Measurements from ENCODE around the gene DYNLT4.

DYNLT4 gene

DNA sequence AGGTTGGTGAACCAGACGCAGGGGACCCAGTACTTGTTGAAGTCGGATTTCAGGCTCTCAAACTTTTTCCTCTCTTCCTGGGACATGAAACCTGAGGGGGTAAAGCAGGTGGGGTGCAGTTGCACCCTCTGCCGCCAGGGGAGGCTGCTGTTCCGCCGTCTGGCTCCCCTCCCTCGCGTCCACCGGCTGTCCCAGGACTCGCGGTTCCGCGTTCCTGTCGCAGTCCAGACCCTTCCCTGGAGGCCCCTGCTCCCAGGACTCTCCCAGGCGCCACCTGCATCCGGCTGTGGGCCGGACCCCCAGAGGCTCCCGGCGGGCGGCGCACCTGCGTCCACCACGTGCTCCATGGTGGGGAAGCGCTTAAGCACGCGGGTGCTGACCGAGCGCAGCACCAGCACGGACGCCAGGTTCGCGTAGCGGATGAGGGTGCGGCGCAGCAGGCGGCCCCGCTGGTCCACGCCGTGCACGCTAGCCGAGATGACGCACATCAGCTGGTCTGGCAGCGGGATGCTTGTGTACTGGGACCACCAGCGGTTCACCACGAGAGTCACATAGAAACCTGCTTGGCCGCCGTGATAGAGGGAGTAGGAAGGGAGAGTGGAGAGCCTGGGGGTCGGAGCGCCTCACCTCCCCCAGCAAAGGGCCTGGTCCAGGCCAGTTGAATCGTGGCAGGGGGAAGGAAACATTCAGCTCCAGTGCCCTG, 20.9 kb downstream of the DYNLT4 start:
- 11 to 12% methylated on average over 47 to 49 of the region's 49 CpGs for WGBS, 2 experiments (ENCODE audit: insufficient coverage in 2 of 2)

DNA sequence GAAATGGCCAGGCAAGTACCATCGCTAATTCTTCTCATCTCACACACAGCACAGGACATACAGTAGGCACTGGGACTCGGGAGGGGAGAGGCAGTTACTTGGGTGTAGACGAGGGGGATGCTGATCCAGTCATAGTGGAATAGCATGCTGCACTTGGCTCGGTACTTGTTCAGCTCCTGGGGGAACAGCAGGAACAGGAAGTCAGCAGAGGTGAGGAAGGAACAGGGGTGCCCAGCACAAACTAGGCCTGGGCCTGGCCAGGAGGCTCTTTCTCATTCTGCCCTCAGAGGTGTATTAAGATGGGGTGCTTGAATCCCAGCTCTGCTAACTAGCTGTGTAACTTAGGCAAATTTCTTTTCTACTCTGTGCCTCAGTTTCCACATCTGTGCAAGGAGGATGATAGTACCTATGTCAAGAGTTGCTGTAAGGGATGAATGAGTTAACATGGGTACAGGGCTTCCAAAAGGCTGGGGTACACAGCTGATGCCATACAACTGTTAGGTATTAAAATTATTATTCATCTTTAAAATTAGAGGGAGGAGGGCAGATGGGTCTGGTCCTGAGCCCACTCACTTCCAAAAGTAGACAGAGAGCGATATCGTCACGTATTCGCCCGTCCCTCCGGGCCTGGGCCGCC, 21.5 kb downstream of the DYNLT4 start:
- Histone ChIP-seq H3K4me1 (ENCODE audit: control insufficient read depth, insufficient read depth, low read length, poor library complexity, severe bottlenecking) (peaks cover 12% of the 10 kb centered on the region), H3K27ac (ENCODE audit: low read depth, low read length, severe bottlenecking) (no peak overlapping the region), H3K4me3 (ENCODE audit: extremely low read depth, insufficient read depth, low read length, poor library complexity, severe bottlenecking) (no peak overlapping the region), H3K36me3 (ENCODE audit: control insufficient read depth, insufficient read depth, low read length) (peaks cover 12% of the 10 kb centered on the region), H3K9me3 (ENCODE audit: control insufficient read depth, low read length) (no peaks in the 10 kb centered on the region)
- 19 to 38% methylated on average over 8 to 10 of the region's 11 CpGs for WGBS, 2 experiments (ENCODE audit: insufficient coverage in 2 of 2)

More for the DNA sequence above, 20.9 kb downstream of the DYNLT4 start:
- H3K4me3 ChIP-seq (ENCODE audit: extremely low read depth, insufficient read depth, low read length, poor library complexity, severe bottlenecking), result peak overlapping the region; percentile 18
- H3K9me3 ChIP-seq (ENCODE audit: control insufficient read depth, low read length), result no peaks in the 10 kb centered on the region
- peaks cover 12% of the 10 kb centered on the region for H3K4me1 ChIP-seq (ENCODE audit: control insufficient read depth, insufficient read depth, low read length, poor library complexity, severe bottlenecking)
- H3K36me3 ChIP-seq (ENCODE audit: control insufficient read depth, insufficient read depth, low read length), result peaks cover 6% of the 10 kb centered on the region
- no peak overlapping the region for H3K27ac ChIP-seq (ENCODE audit: low read depth, low read length, severe bottlenecking)

DNA sequence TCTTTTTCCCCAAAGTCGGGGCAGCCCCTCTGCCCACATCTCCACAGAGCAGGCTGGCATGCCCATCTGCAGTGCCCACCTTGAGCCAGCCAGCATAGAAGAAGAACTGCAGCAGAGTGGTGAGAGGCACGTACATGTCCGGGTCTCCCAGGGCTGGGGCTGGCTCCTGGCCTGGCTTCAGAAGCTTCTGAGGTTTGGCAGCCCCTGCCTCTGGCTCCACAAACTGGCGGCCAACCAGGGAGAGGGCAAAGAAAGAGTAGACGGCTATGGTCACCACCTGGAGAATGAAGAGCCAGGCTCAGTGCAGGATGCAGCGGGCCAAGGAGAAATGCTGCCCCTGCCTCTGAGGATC, 22.1 kb downstream of the DYNLT4 start:
- H3K27ac ChIP-seq (ENCODE audit: low read depth, low read length, severe bottlenecking), result no peak overlapping the region
- peaks cover 19% of the 10 kb centered on the region for H3K36me3 ChIP-seq (ENCODE audit: control insufficient read depth, insufficient read depth, low read length)
- no peaks in the 10 kb centered on the region for H3K9me3 ChIP-seq (ENCODE audit: control insufficient read depth, low read length)
- no peak overlapping the region for H3K4me3 ChIP-seq (ENCODE audit: extremely low read depth, insufficient read depth, low read length, poor library complexity, severe bottlenecking)
- 91 to 93% methylated on average over 6 of the region's 6 CpGs for WGBS, 2 experiments (ENCODE audit: insufficient coverage in 2 of 2)
- peaks cover 12% of the 10 kb centered on the region for H3K4me1 ChIP-seq (ENCODE audit: control insufficient read depth, insufficient read depth, low read length, poor library complexity, severe bottlenecking)

DNA sequence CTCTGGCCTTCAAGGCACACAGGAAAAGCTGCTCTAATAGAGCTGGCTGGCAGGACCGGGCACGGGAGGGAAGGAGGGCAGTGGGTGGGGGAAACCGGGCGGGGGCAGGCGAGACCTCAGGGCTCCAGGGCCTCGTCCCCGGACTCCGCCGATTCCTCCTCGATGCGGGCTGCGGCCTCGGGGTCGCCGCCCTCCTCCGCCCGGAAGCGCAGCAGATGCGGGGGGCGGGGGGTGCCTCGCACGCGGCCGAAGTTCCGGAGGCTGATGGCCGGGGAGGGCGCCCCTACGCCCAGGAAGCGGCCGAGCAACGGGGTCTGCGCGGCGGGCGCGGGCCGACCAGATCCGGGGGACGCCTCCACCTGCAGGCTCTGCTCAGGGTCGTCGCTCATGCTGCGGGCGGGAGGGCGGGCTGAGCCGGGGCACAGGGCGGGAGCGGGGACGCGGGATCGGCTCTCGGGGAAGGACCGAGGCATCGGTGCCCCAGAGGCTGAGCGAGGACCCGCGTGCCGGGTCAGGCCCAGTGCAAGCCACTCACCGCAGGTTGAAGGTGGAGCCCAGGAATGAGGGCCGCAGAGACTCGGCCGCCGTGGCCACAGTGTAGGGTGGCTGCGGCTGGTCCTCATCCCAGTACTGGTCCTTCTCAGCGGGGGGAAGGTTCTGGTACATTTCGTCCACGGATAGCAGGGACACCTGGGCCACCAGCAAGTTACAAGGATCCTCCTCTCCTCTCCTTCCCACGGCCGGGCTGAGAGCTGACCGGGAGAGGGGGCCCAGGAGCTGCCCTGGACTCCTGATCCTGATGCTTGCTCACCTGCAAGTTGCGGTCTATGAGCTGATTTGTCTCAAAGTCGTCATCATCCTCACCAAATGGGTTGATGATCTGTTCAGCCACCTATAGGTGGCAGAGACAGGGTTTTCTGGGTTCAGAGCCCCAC, 22.8 kb downstream of the DYNLT4 start:
- H3K4me1 ChIP-seq (ENCODE audit: control insufficient read depth, insufficient read depth, low read length, poor library complexity, severe bottlenecking), result peaks cover 12% of the 10 kb centered on the region
- WGBS, 2 experiments (ENCODE audit: insufficient coverage in 2 of 2), result 13 to 19% methylated on average over 62 to 66 of the region's 71 CpGs
- no peaks in the 10 kb centered on the region for H3K9me3 ChIP-seq (ENCODE audit: control insufficient read depth, low read length)
- H3K27ac ChIP-seq (ENCODE audit: low read depth, low read length, severe bottlenecking), result no peak overlapping the region
- H3K4me3 ChIP-seq (ENCODE audit: extremely low read depth, insufficient read depth, low read length, poor library complexity, severe bottlenecking), result peak overlapping the region; percentile 24
- H3K36me3 ChIP-seq (ENCODE audit: control insufficient read depth, insufficient read depth, low read length), result peaks cover 24% of the 10 kb centered on the region

DNA sequence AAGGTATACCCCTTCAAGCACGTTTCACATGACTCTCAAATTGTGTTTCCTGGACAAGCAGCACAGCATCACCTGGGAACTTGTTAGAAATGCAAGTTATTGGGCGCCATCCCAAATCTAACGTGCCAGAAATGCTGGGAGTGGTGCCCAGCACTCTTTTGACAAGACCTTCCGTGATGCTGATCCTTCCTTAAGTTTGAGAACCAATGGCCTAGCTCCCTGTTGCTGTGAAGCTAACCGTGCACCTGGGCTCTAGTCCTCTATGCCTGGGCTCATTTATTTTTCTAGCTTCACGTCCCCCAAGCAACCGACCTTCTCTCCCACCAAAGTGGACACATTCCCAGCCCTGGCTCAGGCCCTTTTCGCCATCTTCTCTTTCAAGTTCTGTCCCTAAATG, 23.5 kb downstream of the DYNLT4 start:
- Histone ChIP-seq H3K9me3 (ENCODE audit: control insufficient read depth, low read length) (no peaks in the 10 kb centered on the region), H3K27ac (ENCODE audit: low read depth, low read length, severe bottlenecking) (no peak overlapping the region), H3K4me1 (ENCODE audit: control insufficient read depth, insufficient read depth, low read length, poor library complexity, severe bottlenecking) (peaks cover 13% of the 10 kb centered on the region), H3K4me3 (ENCODE audit: extremely low read depth, insufficient read depth, low read length, poor library complexity, severe bottlenecking) (peak overlapping the region; percentile 24), H3K36me3 (ENCODE audit: control insufficient read depth, insufficient read depth, low read length) (peaks cover 31% of the 10 kb centered on the region)
- WGBS, 2 experiments (ENCODE audit: insufficient coverage in 2 of 2), result 75 to 82% methylated on average over 7 to 8 of the region's 8 CpGs

DNA sequence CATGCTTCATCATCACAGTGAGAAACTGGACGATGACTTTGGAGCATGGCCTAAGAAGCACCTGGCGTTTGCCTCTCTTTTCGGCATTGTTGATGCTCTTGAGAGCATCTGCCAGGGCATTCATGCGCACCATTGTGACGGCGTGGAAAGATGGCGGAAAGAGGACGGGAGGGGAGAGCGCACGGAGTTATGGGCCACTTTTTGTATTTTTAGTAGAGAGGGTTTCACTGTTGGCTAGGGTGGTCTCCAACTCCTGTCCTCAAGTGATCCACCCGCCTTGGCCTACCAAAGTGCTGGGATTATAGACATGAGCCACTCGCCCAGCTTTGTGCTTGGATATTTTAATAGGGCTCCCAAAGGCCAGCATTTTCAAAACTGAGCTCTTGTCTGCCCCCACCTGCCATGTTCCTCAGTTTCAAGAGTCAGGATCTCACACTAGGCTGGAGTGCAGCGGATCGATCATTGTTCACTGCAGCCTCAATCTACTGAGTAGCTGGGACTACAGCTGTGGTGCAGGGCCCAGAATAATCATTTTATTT, 26.5 kb downstream of the DYNLT4 start:
- Histone ChIP-seq H3K36me3 (ENCODE audit: control insufficient read depth, insufficient read depth, low read length) (peaks cover 60% of the 10 kb centered on the region), H3K4me1 (ENCODE audit: control insufficient read depth, insufficient read depth, low read length, poor library complexity, severe bottlenecking) (peaks cover 22% of the 10 kb centered on the region), H3K9me3 (ENCODE audit: control insufficient read depth, low read length) (no peaks in the 10 kb centered on the region), H3K4me3 (ENCODE audit: extremely low read depth, insufficient read depth, low read length, poor library complexity, severe bottlenecking) (no peak overlapping the region), H3K27ac (ENCODE audit: low read depth, low read length, severe bottlenecking) (no peak overlapping the region)
- WGBS, 2 experiments (ENCODE audit: insufficient coverage in 2 of 2), result 97 to 98% methylated on average over 12 to 14 of the region's 14 CpGs

DNA sequence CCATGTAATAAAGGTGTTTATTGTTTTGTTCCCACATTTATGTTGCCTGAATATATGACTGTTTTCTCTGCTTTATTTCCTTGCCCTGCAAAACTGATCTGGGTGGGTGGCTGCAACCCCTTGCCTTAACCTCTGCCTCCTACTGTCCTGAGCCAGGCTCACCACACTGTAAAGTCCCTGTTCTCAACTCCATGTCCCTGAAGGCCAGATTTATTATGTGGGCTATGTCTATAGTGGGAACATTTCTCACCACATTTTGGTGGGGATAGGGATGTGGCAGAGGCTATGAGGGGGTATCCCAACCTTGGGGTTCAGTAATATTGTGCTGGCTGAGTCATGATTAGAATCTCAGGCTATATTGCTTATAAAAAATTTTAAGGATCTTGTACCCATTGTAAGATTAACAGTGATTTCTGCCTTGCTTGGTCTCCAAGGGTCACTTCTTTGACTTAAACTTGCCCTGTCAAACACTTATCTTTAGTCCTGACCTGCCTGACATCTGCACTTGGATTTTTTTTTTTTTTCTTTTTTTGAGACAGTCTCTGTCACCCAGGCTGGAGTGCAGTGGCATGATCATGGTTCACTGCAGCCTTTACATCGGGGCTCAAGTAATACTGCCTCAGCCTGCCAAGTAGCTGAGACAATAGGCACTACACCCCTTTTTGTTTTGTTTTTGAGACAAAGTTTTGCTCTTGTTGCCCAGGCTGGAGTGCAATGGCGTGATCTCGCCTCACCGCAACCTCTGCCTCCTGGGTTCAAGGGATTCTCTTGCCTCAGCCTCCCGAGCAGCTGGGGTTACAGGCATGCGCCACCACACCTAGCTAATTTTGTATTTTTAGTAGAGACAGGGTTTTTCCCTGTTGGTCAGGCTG, 28.2 kb downstream of the DYNLT4 start:
- Histone ChIP-seq H3K36me3 (ENCODE audit: control insufficient read depth, insufficient read depth, low read length) (peaks cover 60% of the 10 kb centered on the region), H3K4me1 (ENCODE audit: control insufficient read depth, insufficient read depth, low read length, poor library complexity, severe bottlenecking) (peaks cover 19% of the 10 kb centered on the region), H3K27ac (ENCODE audit: low read depth, low read length, severe bottlenecking) (no peak overlapping the region), H3K4me3 (ENCODE audit: extremely low read depth, insufficient read depth, low read length, poor library complexity, severe bottlenecking) (no peak overlapping the region), H3K9me3 (ENCODE audit: control insufficient read depth, low read length) (no peaks in the 10 kb centered on the region)
- WGBS, 2 experiments (ENCODE audit: insufficient coverage in 2 of 2), result 92 to 96% methylated on average over 6 of the region's 6 CpGs

DNA sequence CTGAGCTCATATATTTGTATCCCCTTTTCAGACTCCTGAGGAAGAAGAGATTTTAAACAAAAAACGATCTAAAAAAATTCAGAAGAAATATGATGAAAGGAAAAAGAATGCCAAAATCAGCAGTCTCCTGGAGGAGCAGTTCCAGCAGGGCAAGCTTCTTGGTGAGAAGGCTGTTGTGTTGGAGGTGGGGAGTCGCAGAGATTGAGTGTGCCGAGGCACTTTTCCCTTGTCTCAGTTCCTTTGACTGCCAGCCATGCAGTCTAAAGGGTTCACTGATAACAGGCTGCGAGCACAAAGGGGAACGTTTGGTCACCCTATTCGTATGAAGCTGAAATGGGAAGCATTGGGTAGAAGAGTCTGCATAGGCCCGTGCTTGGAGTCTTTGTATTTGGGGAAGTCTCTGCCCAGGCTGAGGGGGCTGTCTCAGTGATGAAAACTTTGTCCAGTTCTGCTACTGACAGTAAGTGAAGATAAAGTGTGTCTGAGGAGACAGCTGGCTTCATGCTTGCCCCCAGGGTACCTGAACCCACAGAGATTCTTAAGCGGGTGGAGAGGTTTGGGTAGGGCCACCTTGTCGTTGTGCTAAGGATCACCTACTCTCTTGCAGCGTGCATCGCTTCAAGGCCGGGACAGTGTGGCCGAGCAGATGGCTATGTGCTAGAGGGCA, 29.0 kb downstream of the DYNLT4 start:
- WGBS, 2 experiments (ENCODE audit: insufficient coverage in 2 of 2), result 94 to 98% methylated on average over 11 to 13 of the region's 13 CpGs
- H3K4me3 ChIP-seq (ENCODE audit: extremely low read depth, insufficient read depth, low read length, poor library complexity, severe bottlenecking), result peak overlapping the region; percentile 1
- peaks cover 14% of the 10 kb centered on the region for H3K4me1 ChIP-seq (ENCODE audit: control insufficient read depth, insufficient read depth, low read length, poor library complexity, severe bottlenecking)
- no peaks in the 10 kb centered on the region for H3K9me3 ChIP-seq (ENCODE audit: control insufficient read depth, low read length)
- H3K36me3 ChIP-seq (ENCODE audit: control insufficient read depth, insufficient read depth, low read length), result peaks cover 60% of the 10 kb centered on the region
- H3K27ac ChIP-seq (ENCODE audit: low read depth, low read length, severe bottlenecking), result peak overlapping the region; percentile 23

DNA sequence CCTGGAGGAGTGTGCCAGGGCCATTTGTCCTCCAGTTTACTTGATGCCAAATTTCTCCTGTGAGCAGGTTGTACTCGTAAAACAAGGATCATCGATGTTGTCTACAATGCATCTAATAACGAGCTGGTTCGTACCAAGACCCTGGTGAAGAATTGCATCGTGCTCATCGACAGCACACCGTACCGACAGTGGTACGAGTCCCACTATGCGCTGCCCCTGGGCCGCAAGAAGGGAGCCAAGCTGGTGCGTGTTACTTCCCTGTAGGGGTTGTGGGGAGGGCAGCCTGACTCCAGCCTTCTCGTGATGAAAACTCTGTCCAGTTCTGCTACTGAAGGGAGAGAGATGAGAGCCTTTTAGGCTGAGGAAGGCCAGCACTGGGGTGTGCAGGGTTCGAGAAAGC, 29.6 kb downstream of the DYNLT4 start:
- peak overlapping the region; percentile 94 for H3K4me3 ChIP-seq (ENCODE audit: extremely low read depth, insufficient read depth, low read length, poor library complexity, severe bottlenecking)
- 96% methylated on average over 13 of the region's 14 CpGs for WGBS, 2 experiments (ENCODE audit: insufficient coverage in 2 of 2)
- H3K36me3 ChIP-seq (ENCODE audit: control insufficient read depth, insufficient read depth, low read length), result peaks cover 60% of the 10 kb centered on the region

More for the DNA sequence above, 29.6 kb downstream of the DYNLT4 start:
- Histone ChIP-seq H3K9me3 (ENCODE audit: control insufficient read depth, low read length) (no peaks in the 10 kb centered on the region), H3K4me1 (ENCODE audit: control insufficient read depth, insufficient read depth, low read length, poor library complexity, severe bottlenecking) (peaks cover 14% of the 10 kb centered on the region), H3K27ac (ENCODE audit: low read depth, low read length, severe bottlenecking) (peak overlapping the region; percentile 23)
